K562 (cell line): ENCODE measurements around the gene DSTYK. TPM values are rescaled to one million over a fixed set of nuclear protein-coding genes. Genes with fewer than 3 reads are reported as not detected.

ENCODE experiments used
- ATAC-seq: fragments of 200-7000 bp; cut with Tn5 transposase; 3 replicates; pipeline ENCODE4 v1.9.1; 2020; ENCODE audit warnings: moderate library complexity
- BruUV-seq: library from RNA; stranded (reverse); fragments of 400-500 nt; replicated peaks from 2 replicates; lab custom pipeline; 2021; lab: Mats Ljungman, UMichigan
- CTCF ChIA-PET: fragments of 300-600 bp; formaldehyde crosslinking; extraction: SDS; loops from one replicate; lab custom pipeline; 2021; ENCODE audit warnings: low intra/inter-chr PET ratio; lab: Yijun Ruan, JAX
- POLR2A ChIA-PET: fragments of 300-600, 350-650 bp; sonication (Branson Sonifier 250); formaldehyde crosslinking; extraction: SDS; loops from one replicate; lab custom pipeline; 2021; ENCODE audit warnings: antibody characterized with exemption, inconsistent platforms; lab: Yijun Ruan, JAX
- DNase-seq, 4 experiments: peaks; one replicate each; pipeline versions ENCODE4 v3.0.0 to v3.0.0-alpha.2; 2011 to 2018; ENCODE audit warnings: low spot score in 3 of 4, mixed read lengths in 3 of 4; ENCODE audit errors: extremely low read depth in 1 of 4
- FAIRE-seq: peaks from 2 replicates; lab custom pipeline; 2011; peaks lifted over from hg19 to GRCh38; lab: Jason Lieb, UNC
- H2AFZ ChIP-seq: 2 replicates; pipeline ENCODE4 v1.6.0; 2011; ENCODE audit warnings: low read depth, low read length, control low read depth, inconsistent platforms
- H3K27ac ChIP-seq: fragments of 200-600 bp; 3 replicates; pipeline ENCODE4 v1.8.0; 2011; ENCODE audit warnings: low read depth, mild to moderate bottlenecking, control low read depth, inconsistent platforms, low read length, moderate library complexity, mixed read lengths; ENCODE audit errors: extremely low read depth
- H3K27me3 ChIP-seq, 2 experiments: fragments of 300-600 bp in 1 of 2; 2 replicates in 1 of 2; 3 replicates in 1 of 2; pipeline versions ENCODE4 v1.6.0 to v1.8.0; 2011; ENCODE audit warnings: inconsistent platforms in 2 of 2, low read length in 2 of 2, mild to moderate bottlenecking in 1 of 2, mixed read lengths in 1 of 2, moderate library complexity in 1 of 2; ENCODE audit not compliant: control insufficient read depth in 2 of 2, insufficient read depth in 2 of 2
- H3K36me3 ChIP-seq: fragments of 300-600 bp; 3 replicates; pipeline ENCODE4 v1.8.0; 2011; ENCODE audit warnings: mild to moderate bottlenecking, low read length, inconsistent platforms; ENCODE audit not compliant: control insufficient read depth, insufficient read depth
- H3K4me1 ChIP-seq, 2 experiments: fragments of 200-600 bp in 1 of 2; replicated peaks in 1 of 2; 2 replicates in 1 of 2; 3 replicates in 1 of 2; pipeline versions ENCODE4 v1.5.1 to v1.8.0; 2011; ENCODE audit warnings: inconsistent platforms in 2 of 2, low read length in 2 of 2, mild to moderate bottlenecking in 1 of 2, mixed read lengths in 1 of 2, moderate library complexity in 1 of 2; ENCODE audit not compliant: control insufficient read depth in 2 of 2, insufficient read depth in 2 of 2
- H3K4me2 ChIP-seq: 2 replicates; pipeline ENCODE4 v1.6.1; 2011; ENCODE audit warnings: low read length, control low read depth, inconsistent platforms, mixed read lengths; ENCODE audit not compliant: insufficient read depth
- H3K4me3 ChIP-seq: fragments of 200-600 bp; sonication (generic), shearing (Covaris generic); 2 replicates; pipeline ENCODE4 v1.5.1; 2016; ENCODE audit warnings: control low read depth, inconsistent platforms
- H3K79me2 ChIP-seq: fragments of 200-600 bp; 3 replicates; pipeline ENCODE4 v1.8.0; 2011; ENCODE audit warnings: low read length, inconsistent platforms; ENCODE audit not compliant: control insufficient read depth, insufficient read depth
- H3K9ac ChIP-seq, 2 experiments: 2 replicates each; pipeline versions ENCODE4 v1.6.0 to v1.6.1; 2011; ENCODE audit warnings: low read depth in 2 of 2, low read length in 2 of 2, control low read depth in 1 of 2, inconsistent platforms in 1 of 2, mild to moderate bottlenecking in 1 of 2, mixed read lengths in 1 of 2; ENCODE audit not compliant: insufficient read depth in 1 of 2
- H3K9me1 ChIP-seq: one replicate; pipeline ENCODE4 v1.6.0; 2011; ENCODE audit warnings: inconsistent platforms, mild to moderate bottlenecking, low read length, moderate library complexity; ENCODE audit not compliant: control insufficient read depth, insufficient read depth
- H3K9me3 ChIP-seq: replicated peaks from 2 replicates; pipeline ENCODE4 v1.5.1; 2011; ENCODE audit warnings: low read depth, low read length, inconsistent platforms; ENCODE audit not compliant: control insufficient read depth, insufficient read depth
- H4K20me1 ChIP-seq: replicated peaks from 2 replicates; pipeline ENCODE4 v1.6.1; 2011; ENCODE audit warnings: low read length, inconsistent platforms, mixed read lengths; ENCODE audit not compliant: control insufficient read depth, insufficient read depth
- BACH1 ChIP-seq: fragments of 200-800 bp; sonication (Bioruptor generic); IDR thresholded peaks from 2 replicates; pipeline ENCODE4 v1.6.1; 2016; ENCODE audit warnings: missing genetic modification characterization, missing compliant biosample characterization
- CBX3 ChIP-seq, 2 experiments: IDR thresholded peaks; 1 replicate in 1 of 2; 2 replicates in 1 of 2; pipeline ENCODE4 v1.6.1; 2012; ENCODE audit warnings: inconsistent platforms in 2 of 2, low read length in 2 of 2, borderline replicate concordance in 1 of 2, control low read depth in 1 of 2
- CREBBP ChIP-seq: IDR thresholded peaks from one replicate; pipeline ENCODE4 v1.6.1; 2012; ENCODE audit warnings: low read depth, mild to moderate bottlenecking, control low read depth, inconsistent platforms, low read length
- DPF2 ChIP-seq: fragments of 450-650 bp; IDR thresholded peaks from 2 replicates; pipeline ENCODE4 v1.6.1; 2016
- JUN ChIP-seq, 2 experiments: sonication (generic) in 1 of 2; formaldehyde crosslinking in 1 of 2; IDR thresholded peaks; 2 replicates each; pipeline versions ENCODE4 v1.6.1 to v1.8.0; 2012 to 2022; ENCODE audit warnings: borderline replicate concordance in 2 of 2, mild to moderate bottlenecking in 2 of 2, improper control_type of control experiment in 1 of 2, low read depth in 1 of 2, low read length in 1 of 2, missing genetic modification reagents in 1 of 2
- KAT8 ChIP-seq: fragments of 450-650 bp; IDR thresholded peaks from 2 replicates; pipeline ENCODE4 v1.6.1; 2016; ENCODE audit warnings: low read depth, mild to moderate bottlenecking
- MAZ ChIP-seq, 2 experiments: fragments of 450-650 bp in 1 of 2; sonication (generic) in 1 of 2; formaldehyde crosslinking; IDR thresholded peaks in 1 of 2; conservative IDR thresholded peaks in 1 of 2; 2 replicates each; pipeline versions ENCODE4 v1.4.0 to v1.5.0; 2020; ENCODE audit warnings: mild to moderate bottlenecking in 1 of 2, missing genetic modification reagents in 1 of 2
- MCM5 ChIP-seq: fragments of 450-650 bp; IDR thresholded peaks from 2 replicates; pipeline ENCODE4 v1.6.1; 2016; ENCODE audit warnings: low read depth
- NUFIP1 ChIP-seq: fragments of 450-650 bp; IDR thresholded peaks from 2 replicates; pipeline ENCODE4 v1.6.1; 2018; ENCODE audit not compliant: partially characterized antibody
- STAG1 ChIP-seq: sonication (generic); formaldehyde crosslinking; IDR thresholded peaks from 2 replicates; pipeline ENCODE4 v1.5.0; 2020; ENCODE audit warnings: missing genetic modification reagents, borderline replicate concordance
- WGBS: fragments of 100-300 bp; shearing (Covaris generic); methylation state at CpG from one replicate; pipeline ENCODE4 v1.1.6; 2016; ENCODE audit warnings: low coverage, mixed read lengths; ENCODE audit not compliant: insufficient coverage; ENCODE audit errors: missing lambda C conversion rate; 5-methylcytosine and 5-hydroxymethylcytosine counted together
- in situ Hi-C: fragments of 300-500 bp; cut with MboI; formaldehyde crosslinking; loops from 4 replicates; pipeline ENCODE4 v1.15.0; 2018; ENCODE audit warnings: inconsistent platforms, mixed read lengths
- intact Hi-C: fragments of 100-400 bp; cut with micrococcal nuclease; formaldehyde crosslinking; loops from 2 replicates; pipeline ENCODE4 v1.14.2; 2022
- polyA plus RNA-seq, 8 experiments: library from polyadenylated mRNA; depleted of rRNA in 4 of 8; stranded (reverse) in 5 of 8; unstranded in 3 of 8; fragments of >200 nt; fragmentation: Nextera tagmentation in 2 of 8; fragmentation: Illumina TruSeq in 1 of 8; extraction: Ambion mirVana in 2 of 8; extraction: Trizol in 1 of 8; gene quantifications; 2 replicates each; pipeline versions ENCODE4 v1.2.1 to v1.2.3, GENCODE V29; 2011 to 2014; ENCODE audit warnings: inconsistent platforms in 1 of 8, missing spikeins in 1 of 8
- total RNA-seq, 7 experiments: library from RNA; depleted of rRNA in 6 of 7; stranded (reverse); fragments of >200 nt in 6 of 7; fragmentation: Illumina TruSeq in 2 of 7; extraction: Trizol in 2 of 7; gene quantifications; 2 replicates each; pipeline versions ENCODE4 v1.2.1 to v1.2.3, GENCODE V29; 2011 to 2021; ENCODE audit warnings: low replicate concordance in 1 of 7
- TF ChIP-seq, protein P1 (sequence below), 2 experiments: fragments of 150-350 bp in 1 of 2; IDR thresholded peaks; 2 replicates each; pipeline ENCODE4 v1.6.1; 2012 to 2016; ENCODE audit warnings: low read depth in 2 of 2, low read length in 2 of 2, mild to moderate bottlenecking in 1 of 2, moderate library complexity in 1 of 2

Gene DSTYK
- total and polyA plus RNA-seq, 9 of the 15 experiments (the other 6 are each of a cell fraction or from before 2014, with no cell fraction given) = 4.2 to 7.1 (median 6.2) TPM

DNA sequence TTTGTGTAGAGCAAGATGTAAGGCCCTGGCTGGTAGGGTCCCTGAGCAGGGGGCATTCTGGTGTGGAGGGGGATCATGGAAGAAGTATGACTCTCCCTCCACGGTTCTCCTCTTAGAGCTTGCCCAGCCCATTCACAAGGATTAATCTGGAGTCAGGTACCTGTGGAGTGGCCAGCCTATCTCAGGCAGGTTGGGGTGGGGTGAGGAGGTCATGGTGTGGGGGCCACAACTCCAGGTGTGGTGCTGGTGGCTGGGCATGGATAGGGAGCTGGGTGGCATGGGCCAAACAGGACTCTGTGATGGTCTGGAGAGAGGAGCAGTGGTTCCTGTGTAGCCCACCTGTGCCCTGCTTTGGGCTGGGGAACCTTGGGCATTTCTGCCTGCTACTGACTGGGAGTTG lies 48.5 kb upstream of the DSTYK start:
- Histone ChIP-seq H4K20me1 (no peaks in the 10 kb centered on the region), H3K4me1 (peaks cover 37 to 41% of the 10 kb centered on the region in 2 experiments), H3K27me3 (0 out of 5 replicates have a peak, but pooled peaks cover 0 to 4% of the 10 kb centered on the region in 2 experiments), H2AFZ (no peak overlapping the region), H3K79me2 (no peaks in the 10 kb centered on the region), H3K27ac (no peak overlapping the region), H3K4me2 (no peak overlapping the region), H3K9me3 (no peaks in the 10 kb centered on the region)
- WGBS = 11% methylated on average over 1 of the region's 1 CpG
- POLR2A ChIA-PET = interaction anchor here (0.6 to 1.6 kb wide), 4 partner anchors 32 to 372 kb away, joined by 3 to 4 read pairs (median 3); partner anchors contain the start of gene TMCC2
- ATAC-seq = no peak
- BruUV-seq = no TSS peak
- DNase-seq = no peak
- CTCF ChIA-PET = no interaction called here
- no peak for TF ChIP-seq BACH1 (tag)
- TF ChIP-seq CBX3 (IDR thresholded peaks at IDR 0.05; ENCODE audit: borderline replicate concordance in 1 of 2, low read length in 2 of 2) = no peak
- TF ChIP-seq JUN (IDR thresholded peaks at IDR 0.05; ENCODE audit: borderline replicate concordance, low read depth, low read length) = no peak
- no peak for TF ChIP-seq JUN (CRISPR knock-in tag; IDR thresholded peaks at IDR 0.05; ENCODE audit: borderline replicate concordance)
- no peak for TF ChIP-seq KAT8
- no peak for TF ChIP-seq STAG1
- no peak for TF ChIP-seq MAZ (CRISPR knock-in tag; conservative IDR thresholded peaks at IDR 0.05 in 1 of 2, IDR thresholded peaks at IDR 0.05 in 1 of 2)
- TF ChIP-seq DPF2 = no peak
- TF ChIP-seq, protein P1, sequence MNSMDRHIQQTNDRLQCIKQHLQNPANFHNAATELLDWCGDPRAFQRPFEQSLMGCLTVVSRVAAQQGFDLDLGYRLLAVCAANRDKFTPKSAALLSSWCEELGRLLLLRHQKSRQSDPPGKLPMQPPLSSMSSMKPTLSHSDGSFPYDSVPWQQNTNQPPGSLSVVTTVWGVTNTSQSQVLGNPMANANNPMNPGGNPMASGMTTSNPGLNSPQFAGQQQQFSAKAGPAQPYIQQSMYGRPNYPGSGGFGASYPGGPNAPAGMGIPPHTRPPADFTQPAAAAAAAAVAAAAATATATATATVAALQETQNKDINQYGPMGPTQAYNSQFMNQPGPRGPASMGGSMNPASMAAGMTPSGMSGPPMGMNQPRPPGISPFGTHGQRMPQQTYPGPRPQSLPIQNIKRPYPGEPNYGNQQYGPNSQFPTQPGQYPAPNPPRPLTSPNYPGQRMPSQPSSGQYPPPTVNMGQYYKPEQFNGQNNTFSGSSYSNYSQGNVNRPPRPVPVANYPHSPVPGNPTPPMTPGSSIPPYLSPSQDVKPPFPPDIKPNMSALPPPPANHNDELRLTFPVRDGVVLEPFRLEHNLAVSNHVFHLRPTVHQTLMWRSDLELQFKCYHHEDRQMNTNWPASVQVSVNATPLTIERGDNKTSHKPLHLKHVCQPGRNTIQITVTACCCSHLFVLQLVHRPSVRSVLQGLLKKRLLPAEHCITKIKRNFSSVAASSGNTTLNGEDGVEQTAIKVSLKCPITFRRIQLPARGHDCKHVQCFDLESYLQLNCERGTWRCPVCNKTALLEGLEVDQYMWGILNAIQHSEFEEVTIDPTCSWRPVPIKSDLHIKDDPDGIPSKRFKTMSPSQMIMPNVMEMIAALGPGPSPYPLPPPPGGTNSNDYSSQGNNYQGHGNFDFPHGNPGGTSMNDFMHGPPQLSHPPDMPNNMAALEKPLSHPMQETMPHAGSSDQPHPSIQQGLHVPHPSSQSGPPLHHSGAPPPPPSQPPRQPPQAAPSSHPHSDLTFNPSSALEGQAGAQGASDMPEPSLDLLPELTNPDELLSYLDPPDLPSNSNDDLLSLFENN (IDR thresholded peaks at IDR 0.05; ENCODE audit: low read depth in 2 of 2, low read length in 2 of 2) = no peak
- no peak for TF ChIP-seq CREBBP
- TF ChIP-seq NUFIP1 = no peak
- TF ChIP-seq MCM5 = no peak
- TF ChIP-seq, all 486 proteins: peak for 0
- Histone ChIP-seq H3K36me3 (no peaks in the 10 kb centered on the region), H3K9ac (peak overlapping the region in 1 of 2 experiments; percentile 20; a peak in 1 of 4 replicates), H3K9me1 (no peaks in the 10 kb centered on the region), H3K4me3 (no peak overlapping the region)
- intact Hi-C loops = loop anchor here (5.0 kb wide), 1 partner anchor 118 kb away; no protein-coding TSS in a partner anchor
- FAIRE-seq = no peak
- in situ Hi-C loops = loop anchor here (5.0 kb wide), 1 partner anchor 283 kb away; no protein-coding TSS in a partner anchor
